DOHH2 (cell line): ENCODE data around the gene PIGT.

Experiments
- H3F3A ChIP-seq: fragments of 200-600 bp; sonication (generic), shearing (Covaris generic); 2 replicates; pipeline ENCODE4 v1.6.0; 2016; ENCODE audit warnings: antibody characterized with exemption, mild to moderate bottlenecking; ENCODE audit not compliant: control insufficient read depth, insufficient read depth
- H3K27ac ChIP-seq: fragments of 200-600 bp; sonication (generic); 2 replicates; pipeline ENCODE4 v1.5.1; 2014; ENCODE audit warnings: low read depth, mild to moderate bottlenecking, low read length, moderate library complexity
- H3K27me3 ChIP-seq: fragments of 200-600 bp; sonication (generic); 2 replicates; pipeline ENCODE4 v1.6.1; 2014; ENCODE audit warnings: mild to moderate bottlenecking, low read length, mixed read lengths; ENCODE audit not compliant: control insufficient read depth
- H3K36me3 ChIP-seq: fragments of 200-600 bp; sonication (generic); 2 replicates; pipeline ENCODE4 v1.6.1; 2014; ENCODE audit warnings: mild to moderate bottlenecking, low read length, moderate library complexity, mixed read lengths; ENCODE audit not compliant: control insufficient read depth
- H3K4me1 ChIP-seq: fragments of 200-600 bp; sonication (generic); 2 replicates; pipeline ENCODE4 v1.6.1; 2014; ENCODE audit warnings: mild to moderate bottlenecking, low read length, mixed read lengths; ENCODE audit not compliant: control insufficient read depth
- H3K4me2 ChIP-seq: fragments of 200-600 bp; sonication (generic); 2 replicates; pipeline ENCODE4 v1.6.0; 2014; ENCODE audit warnings: mild to moderate bottlenecking, low read length, moderate library complexity
- H3K4me3 ChIP-seq: fragments of 200-600 bp; sonication (generic); 2 replicates; pipeline ENCODE4 v1.5.1; 2014; ENCODE audit warnings: mild to moderate bottlenecking, low read length, mixed read lengths
- H3K79me2 ChIP-seq: fragments of 200-600 bp; sonication (generic); 2 replicates; pipeline ENCODE4 v1.6.1; 2014; ENCODE audit warnings: mild to moderate bottlenecking, low read length, mixed read lengths; ENCODE audit not compliant: control insufficient read depth
- H3K9me2 ChIP-seq: fragments of 200-600 bp; sonication (generic); replicated peaks from 2 replicates; pipeline ENCODE4 v1.6.1; 2014; ENCODE audit warnings: mild to moderate bottlenecking, low read length, mixed read lengths; ENCODE audit not compliant: control insufficient read depth
- H3K9me3 ChIP-seq: fragments of 200-600 bp; sonication (generic); 2 replicates; pipeline ENCODE4 v1.6.1; 2014; ENCODE audit warnings: antibody characterized with exemption, low read length, mixed read lengths; ENCODE audit not compliant: control insufficient read depth, insufficient read depth
- H4K20me1 ChIP-seq: fragments of 200-600 bp; sonication (generic); 2 replicates; pipeline ENCODE4 v1.6.0; 2014; ENCODE audit warnings: low read depth, mild to moderate bottlenecking, antibody characterized with exemption, low read length, moderate library complexity; ENCODE audit not compliant: control insufficient read depth, insufficient read depth
- CTCF ChIP-seq: fragments of 200-600 bp; sonication (generic); IDR thresholded peaks from one replicate; pipeline ENCODE4 v1.5.1; 2014; ENCODE audit warnings: antibody characterized with exemption, mild to moderate bottlenecking, low read depth, low read length; ENCODE audit not compliant: poor library complexity, severe bottlenecking
- EZH2phosphoT487 ChIP-seq: fragments of 200-600 bp; sonication (generic); IDR thresholded peaks from 2 replicates; pipeline ENCODE4 v1.6.1; 2017; ENCODE audit warnings: borderline replicate concordance, mild to moderate bottlenecking, antibody characterized with exemption, low read length, moderate library complexity, mixed read lengths

The PIGT gene

DNA sequence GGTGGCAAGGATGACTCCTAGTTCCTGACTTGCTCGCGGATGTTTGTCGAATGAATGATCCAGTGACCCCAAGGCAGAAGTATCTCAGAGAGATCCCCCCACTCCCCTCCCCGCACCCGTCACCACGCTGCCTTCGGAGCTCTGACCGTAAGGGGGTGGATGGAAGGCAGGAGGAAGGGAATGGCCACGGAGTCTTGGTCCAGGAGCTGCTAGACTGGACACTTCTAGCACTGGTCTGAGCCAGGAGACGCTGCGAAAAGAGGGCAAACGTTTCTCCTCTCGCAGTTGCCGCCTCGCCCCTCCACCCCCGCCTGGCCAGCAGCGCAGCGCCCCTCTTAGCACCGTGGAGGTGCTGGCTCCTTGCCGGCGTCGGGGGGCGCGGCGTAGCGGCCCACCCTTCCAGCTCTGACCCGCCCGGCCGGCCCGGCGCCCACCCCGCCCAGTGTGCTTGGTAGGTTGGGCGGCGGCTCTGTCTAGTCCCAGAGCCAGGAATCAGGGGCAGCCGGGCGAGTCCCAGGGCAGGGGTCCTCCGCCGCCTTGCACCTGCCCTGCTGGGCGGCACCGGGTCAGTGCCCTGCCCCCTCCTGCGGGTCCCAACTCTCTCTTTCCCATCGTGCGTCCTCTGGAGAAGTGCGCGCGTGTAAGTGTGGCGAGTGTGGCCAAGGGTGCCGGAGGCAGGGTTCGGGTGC lies 10.2 kb upstream of the PIGT start:
- Histone ChIP-seq H3K36me3 (no peaks in the 10 kb centered on the region), H3K4me2 (peak overlapping the region; percentile 97), H4K20me1 (no peaks in the 10 kb centered on the region), H3K4me3 (peak overlapping the region; percentile 87), H3K79me2 (no peaks in the 10 kb centered on the region), H3K27me3 (peaks cover 25% of the 10 kb centered on the region), H3K9me3 (peaks cover 13% of the 10 kb centered on the region; the same call in 1 of the 2 replicates), H3F3A (peaks cover 8% of the 10 kb centered on the region), H3K9me2 (no peaks in the 10 kb centered on the region), H3K4me1 (peaks cover 20% of the 10 kb centered on the region), H3K27ac (no peak overlapping the region)
- no peak for TF ChIP-seq EZH2phosphoT487
- TF ChIP-seq CTCF = no peak

DNA sequence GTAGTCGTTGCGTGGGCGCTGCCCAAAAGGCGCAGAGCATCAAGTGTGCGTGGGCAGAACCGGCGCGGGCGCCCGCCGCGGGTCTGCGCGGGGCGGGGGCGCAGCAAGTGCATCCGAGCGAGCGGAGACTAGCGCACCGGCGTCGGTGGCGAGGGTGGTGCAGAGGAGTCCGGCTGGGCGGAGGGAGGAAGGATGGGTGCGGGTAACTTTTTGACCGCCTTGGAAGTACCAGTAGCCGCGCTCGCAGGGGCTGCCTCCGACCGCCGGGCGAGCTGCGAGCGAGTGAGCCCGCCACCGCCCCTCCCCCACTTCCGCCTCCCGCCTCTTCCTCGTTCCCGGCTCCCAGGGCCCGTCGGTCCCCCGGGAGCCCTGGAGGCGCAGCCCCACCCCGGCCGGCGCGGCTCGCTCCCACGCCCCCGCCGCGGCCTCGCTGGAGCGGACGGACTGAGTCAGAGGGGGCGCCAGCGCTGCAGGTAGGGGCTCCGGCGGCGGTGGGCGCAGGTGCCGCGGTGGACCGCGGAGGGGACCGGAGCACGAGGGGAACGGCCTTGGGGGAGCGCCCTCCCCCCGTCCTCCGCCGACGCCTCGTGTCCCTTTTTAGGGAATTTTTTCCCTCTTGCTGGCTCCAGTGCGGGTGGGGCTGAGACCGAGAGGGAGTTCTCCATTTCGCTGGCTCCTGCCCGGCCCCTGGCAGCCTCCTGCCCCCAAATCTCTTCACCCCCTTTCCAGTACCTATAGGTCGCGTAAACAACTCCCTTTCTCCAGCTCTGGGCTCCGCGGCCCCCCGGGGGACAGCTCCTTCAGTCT lies 9.5 kb upstream of the PIGT start:
- Histone ChIP-seq H3K4me3 (peak overlapping the region; percentile 87), H3F3A (peaks cover 8% of the 10 kb centered on the region), H3K9me3 (peaks cover 6% of the 10 kb centered on the region; the same call in 1 of the 2 replicates), H3K36me3 (no peaks in the 10 kb centered on the region), H3K4me2 (peak overlapping the region; percentile 97), H3K27me3 (peaks cover 25% of the 10 kb centered on the region), H4K20me1 (no peaks in the 10 kb centered on the region), H3K79me2 (no peaks in the 10 kb centered on the region), H3K27ac (no peak overlapping the region), H3K4me1 (peaks cover 20% of the 10 kb centered on the region), H3K9me2 (no peaks in the 10 kb centered on the region)
- peak; percentile 29 for TF ChIP-seq CTCF
- TF ChIP-seq EZH2phosphoT487 = peak; percentile 58; the same call in 1 of the 2 replicates

GRCh38 chr20:45407067-45407745 lies 8.7 kb upstream of the PIGT start:
- H3K9me2 ChIP-seq = no peaks in the 10 kb centered on the region
- H3K4me3 ChIP-seq = peak overlapping the region; percentile 87

More at GRCh38 chr20:45407067-45407745, 8.7 kb upstream of the PIGT start:
- Histone ChIP-seq H3K27me3 (peaks cover 25% of the 10 kb centered on the region), H4K20me1 (no peaks in the 10 kb centered on the region), H3K79me2 (no peaks in the 10 kb centered on the region), H3K36me3 (no peaks in the 10 kb centered on the region), H3F3A (peaks cover 8% of the 10 kb centered on the region), H3K4me2 (peak overlapping the region; percentile 97), H3K4me1 (peaks cover 20% of the 10 kb centered on the region), H3K27ac (no peak overlapping the region), H3K9me3 (no peaks in the 10 kb centered on the region)
- TF ChIP-seq EZH2phosphoT487 (no peak), CTCF (no peak)
